HL-60 (cell line): ENCODE results near the gene CRMP1.

Source experiments
- DNase-seq, 2 experiments: peaks; one replicate each; pipeline ENCODE4 v3.0.0-alpha.2; 2010 to 2020; ENCODE audit warnings: low read depth in 1 of 2, low spot score in 1 of 2
- H3K27ac ChIP-seq: fragments of 250-450 bp; sonication (Bioruptor Pico); replicated peaks from 2 replicates; pipeline ENCODE4 v1.5.1; 2020; ENCODE audit warnings: mild to moderate bottlenecking, moderate library complexity
- H3K27me3 ChIP-seq: fragments of 250-450 bp; sonication (Bioruptor Pico); 2 replicates; pipeline ENCODE4 v1.5.1; 2021; ENCODE audit warnings: mild to moderate bottlenecking, moderate library complexity; ENCODE audit not compliant: insufficient read depth, poor library complexity, severe bottlenecking
- H3K4me3 ChIP-seq: replicated peaks from 2 replicates; pipeline ENCODE4 v1.5.1; 2011; ENCODE audit warnings: mild to moderate bottlenecking, control low read depth, low read length; ENCODE audit not compliant: insufficient read depth
- GABPA ChIP-seq: IDR thresholded peaks from 2 replicates; pipeline ENCODE4 v1.6.1; 2012; ENCODE audit warnings: low read depth
- POLR2AphosphoS5 ChIP-seq: IDR thresholded peaks from 2 replicates; pipeline ENCODE4 v1.6.1; 2012; ENCODE audit warnings: low read depth
- SPI1 ChIP-seq: IDR thresholded peaks from 2 replicates; pipeline ENCODE4 v1.6.1; 2012; ENCODE audit warnings: low read depth, mild to moderate bottlenecking, borderline replicate concordance
- TF ChIP-seq, protein P1 (sequence below): IDR thresholded peaks from one replicate; pipeline ENCODE4 v1.5.1; 2011; ENCODE audit warnings: low read length, control low read depth, inconsistent platforms; ENCODE audit not compliant: insufficient read depth
- TF ChIP-seq, protein P2 (sequence below): IDR thresholded peaks from 2 replicates; pipeline ENCODE4 v1.6.1; 2012; ENCODE audit warnings: low read depth; ENCODE audit not compliant: insufficient replicate concordance

Gene CRMP1

DNA sequence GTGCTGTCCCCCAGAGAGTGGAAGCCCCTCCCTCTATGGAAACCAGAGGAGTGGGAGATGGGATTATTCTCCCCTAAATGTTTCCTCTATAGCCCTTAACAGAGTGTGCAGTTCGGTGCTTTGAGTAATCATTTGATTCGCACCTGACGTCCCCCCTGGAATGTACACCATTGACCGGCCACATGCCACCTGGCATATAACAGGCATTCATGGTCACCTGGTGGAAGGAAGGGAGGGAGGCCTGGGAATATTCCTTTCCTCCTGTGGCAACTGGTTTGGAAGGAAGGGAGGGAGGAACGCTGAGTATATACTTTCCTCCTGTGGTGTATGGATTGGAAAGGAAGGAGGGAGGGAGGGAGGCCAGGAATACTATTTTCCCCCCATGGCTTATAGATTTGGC is 77.2 kb downstream of the CRMP1 start:
- Histone ChIP-seq H3K4me3 (no peak overlapping the region), H3K27ac (no peak overlapping the region), H3K27me3 (no peaks in the 10 kb centered on the region)
- TF ChIP-seq, protein P1, sequence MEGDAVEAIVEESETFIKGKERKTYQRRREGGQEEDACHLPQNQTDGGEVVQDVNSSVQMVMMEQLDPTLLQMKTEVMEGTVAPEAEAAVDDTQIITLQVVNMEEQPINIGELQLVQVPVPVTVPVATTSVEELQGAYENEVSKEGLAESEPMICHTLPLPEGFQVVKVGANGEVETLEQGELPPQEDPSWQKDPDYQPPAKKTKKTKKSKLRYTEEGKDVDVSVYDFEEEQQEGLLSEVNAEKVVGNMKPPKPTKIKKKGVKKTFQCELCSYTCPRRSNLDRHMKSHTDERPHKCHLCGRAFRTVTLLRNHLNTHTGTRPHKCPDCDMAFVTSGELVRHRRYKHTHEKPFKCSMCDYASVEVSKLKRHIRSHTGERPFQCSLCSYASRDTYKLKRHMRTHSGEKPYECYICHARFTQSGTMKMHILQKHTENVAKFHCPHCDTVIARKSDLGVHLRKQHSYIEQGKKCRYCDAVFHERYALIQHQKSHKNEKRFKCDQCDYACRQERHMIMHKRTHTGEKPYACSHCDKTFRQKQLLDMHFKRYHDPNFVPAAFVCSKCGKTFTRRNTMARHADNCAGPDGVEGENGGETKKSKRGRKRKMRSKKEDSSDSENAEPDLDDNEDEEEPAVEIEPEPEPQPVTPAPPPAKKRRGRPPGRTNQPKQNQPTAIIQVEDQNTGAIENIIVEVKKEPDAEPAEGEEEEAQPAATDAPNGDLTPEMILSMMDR: no peak
- TF ChIP-seq GABPA (no peak), SPI1 (no peak), POLR2AphosphoS5 (no peak)
- TF ChIP-seq, protein P2, sequence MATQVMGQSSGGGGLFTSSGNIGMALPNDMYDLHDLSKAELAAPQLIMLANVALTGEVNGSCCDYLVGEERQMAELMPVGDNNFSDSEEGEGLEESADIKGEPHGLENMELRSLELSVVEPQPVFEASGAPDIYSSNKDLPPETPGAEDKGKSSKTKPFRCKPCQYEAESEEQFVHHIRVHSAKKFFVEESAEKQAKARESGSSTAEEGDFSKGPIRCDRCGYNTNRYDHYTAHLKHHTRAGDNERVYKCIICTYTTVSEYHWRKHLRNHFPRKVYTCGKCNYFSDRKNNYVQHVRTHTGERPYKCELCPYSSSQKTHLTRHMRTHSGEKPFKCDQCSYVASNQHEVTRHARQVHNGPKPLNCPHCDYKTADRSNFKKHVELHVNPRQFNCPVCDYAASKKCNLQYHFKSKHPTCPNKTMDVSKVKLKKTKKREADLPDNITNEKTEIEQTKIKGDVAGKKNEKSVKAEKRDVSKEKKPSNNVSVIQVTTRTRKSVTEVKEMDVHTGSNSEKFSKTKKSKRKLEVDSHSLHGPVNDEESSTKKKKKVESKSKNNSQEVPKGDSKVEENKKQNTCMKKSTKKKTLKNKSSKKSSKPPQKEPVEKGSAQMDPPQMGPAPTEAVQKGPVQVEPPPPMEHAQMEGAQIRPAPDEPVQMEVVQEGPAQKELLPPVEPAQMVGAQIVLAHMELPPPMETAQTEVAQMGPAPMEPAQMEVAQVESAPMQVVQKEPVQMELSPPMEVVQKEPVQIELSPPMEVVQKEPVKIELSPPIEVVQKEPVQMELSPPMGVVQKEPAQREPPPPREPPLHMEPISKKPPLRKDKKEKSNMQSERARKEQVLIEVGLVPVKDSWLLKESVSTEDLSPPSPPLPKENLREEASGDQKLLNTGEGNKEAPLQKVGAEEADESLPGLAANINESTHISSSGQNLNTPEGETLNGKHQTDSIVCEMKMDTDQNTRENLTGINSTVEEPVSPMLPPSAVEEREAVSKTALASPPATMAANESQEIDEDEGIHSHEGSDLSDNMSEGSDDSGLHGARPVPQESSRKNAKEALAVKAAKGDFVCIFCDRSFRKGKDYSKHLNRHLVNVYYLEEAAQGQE: no peak
- DNase-seq: no peak

DNA sequence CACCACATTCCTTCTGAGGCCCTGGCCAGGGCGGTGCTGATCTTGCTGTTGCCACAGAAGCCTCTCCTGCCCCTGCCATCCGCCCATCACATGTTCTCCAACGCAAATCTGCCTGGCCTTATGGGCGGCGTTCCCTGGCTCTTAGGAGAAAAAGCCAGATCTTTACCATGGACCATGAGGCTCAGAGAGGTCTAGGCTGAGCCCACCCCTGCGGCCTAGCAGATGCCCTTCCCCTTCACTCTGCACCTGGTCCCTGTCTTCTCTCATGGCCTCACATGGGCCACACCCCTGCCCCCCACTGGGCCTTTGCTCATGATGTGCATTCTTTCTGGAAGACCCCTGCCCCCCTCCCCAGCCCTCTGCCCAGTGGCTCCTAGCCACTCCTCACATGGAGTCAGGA is 78.5 kb downstream of the CRMP1 start:
- H3K27me3 ChIP-seq: no peaks in the 10 kb centered on the region
- DNase-seq: no peak
- no peak overlapping the region for H3K4me3 ChIP-seq
- no peak overlapping the region for H3K27ac ChIP-seq
- TF ChIP-seq GABPA (no peak), SPI1 (no peak), POLR2AphosphoS5 (no peak)
- TF ChIP-seq, protein P1: no peak
- TF ChIP-seq, protein P2: no peak

DNA sequence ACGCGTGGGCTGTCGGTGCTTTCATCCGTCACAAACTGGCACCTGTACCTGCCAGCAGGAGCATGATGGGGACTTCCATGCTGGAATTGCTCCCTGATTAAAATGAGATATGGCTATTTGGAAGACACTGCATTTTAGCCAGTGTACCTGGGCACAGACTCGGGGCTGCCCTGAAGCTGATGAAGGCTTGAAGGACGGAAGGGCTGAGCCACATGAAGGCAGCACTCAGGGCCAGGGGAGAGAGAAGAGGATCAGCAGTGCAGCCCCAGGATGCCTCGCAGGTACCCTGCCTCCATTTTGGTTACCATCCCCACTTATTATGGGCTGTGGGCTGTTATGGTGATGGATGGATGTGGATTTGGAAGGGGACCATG is 79.0 kb downstream of the CRMP1 start:
- no peak for DNase-seq
- Histone ChIP-seq H3K27me3 (no peaks in the 10 kb centered on the region), H3K4me3 (no peak overlapping the region), H3K27ac (no peak overlapping the region)
- TF ChIP-seq GABPA (no peak), POLR2AphosphoS5 (no peak), SPI1 (no peak)
- TF ChIP-seq, protein P2: no peak
- TF ChIP-seq, protein P1: no peak
